ENCODE results near the gene WWP2. TPM values are rescaled to one million over a fixed set of nuclear protein-coding genes. Genes with fewer than 3 reads are reported as not detected.
"Not testable (repeated sequence)": the region's sequence is repeated elsewhere in the genome, so short reads cannot be mapped to it uniquely, and the experiment has no call there.

WWP2 gene
- total RNA-seq, 1 donor from 2014 or later: 76.6 TPM

DNA sequence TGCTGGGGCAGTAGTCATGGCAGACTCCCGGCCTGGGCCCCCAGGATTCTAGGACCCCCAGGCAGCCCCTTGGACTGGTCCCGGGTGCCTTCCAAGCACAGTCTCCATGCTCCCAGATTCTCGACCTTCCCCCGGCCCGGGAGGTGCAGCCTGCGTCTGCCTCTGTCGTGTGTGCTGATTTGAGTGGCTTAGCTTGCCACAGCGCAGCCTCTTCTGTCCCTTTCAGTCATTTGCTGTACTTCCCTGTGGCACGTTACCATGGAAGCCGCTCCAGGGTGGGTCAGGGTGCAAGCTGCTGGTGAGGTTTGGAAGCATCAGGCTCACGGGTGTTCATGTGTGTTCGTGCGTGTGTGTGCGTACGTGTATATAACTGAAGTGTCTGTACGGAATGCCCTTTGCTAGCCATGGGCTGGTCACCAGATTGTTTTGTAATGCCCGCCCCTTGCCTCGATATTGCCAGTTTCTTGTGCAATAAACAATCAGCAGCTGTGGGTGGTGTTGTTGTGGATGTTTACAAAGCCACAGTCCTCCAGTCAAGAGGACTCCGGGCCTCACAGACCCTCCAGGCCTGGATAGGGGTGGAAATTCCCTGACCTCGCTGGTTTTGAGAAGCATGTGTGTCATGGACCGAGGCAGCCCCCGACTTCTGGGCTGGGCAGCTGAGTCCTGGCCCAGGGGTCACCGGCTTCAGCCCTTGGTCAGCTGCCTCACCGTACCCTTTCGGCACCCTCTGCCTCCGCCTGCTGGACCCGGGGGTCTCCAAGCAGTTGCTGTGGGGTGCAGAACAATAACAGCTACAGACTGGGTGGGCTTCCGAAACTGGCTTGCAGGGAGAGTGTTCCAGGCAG, 179.3 kb downstream of the WWP2 start:
- intact Hi-C loops (cut with micrococcal nuclease): no loop called here

DNA sequence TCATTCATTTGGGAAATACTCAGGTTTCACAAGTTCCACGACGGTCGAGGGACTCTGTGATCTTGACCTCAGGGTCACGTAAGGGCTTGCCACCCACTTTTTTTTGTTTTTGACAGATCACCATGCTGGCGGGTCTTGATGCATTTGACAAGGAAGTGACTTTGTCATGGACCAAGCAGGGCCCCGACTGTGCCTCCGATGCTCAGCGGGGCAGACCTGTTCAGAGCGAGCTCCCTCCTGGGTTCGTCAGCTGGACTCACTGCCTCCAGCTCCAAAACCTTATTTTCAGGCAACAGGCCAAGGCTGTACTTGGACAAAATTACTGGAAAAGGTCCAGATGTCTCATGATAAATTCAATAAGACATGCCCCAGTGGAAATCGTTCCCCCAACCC, 180.0 kb downstream of the WWP2 start:
- intact Hi-C loops (cut with micrococcal nuclease): no loop called here

DNA sequence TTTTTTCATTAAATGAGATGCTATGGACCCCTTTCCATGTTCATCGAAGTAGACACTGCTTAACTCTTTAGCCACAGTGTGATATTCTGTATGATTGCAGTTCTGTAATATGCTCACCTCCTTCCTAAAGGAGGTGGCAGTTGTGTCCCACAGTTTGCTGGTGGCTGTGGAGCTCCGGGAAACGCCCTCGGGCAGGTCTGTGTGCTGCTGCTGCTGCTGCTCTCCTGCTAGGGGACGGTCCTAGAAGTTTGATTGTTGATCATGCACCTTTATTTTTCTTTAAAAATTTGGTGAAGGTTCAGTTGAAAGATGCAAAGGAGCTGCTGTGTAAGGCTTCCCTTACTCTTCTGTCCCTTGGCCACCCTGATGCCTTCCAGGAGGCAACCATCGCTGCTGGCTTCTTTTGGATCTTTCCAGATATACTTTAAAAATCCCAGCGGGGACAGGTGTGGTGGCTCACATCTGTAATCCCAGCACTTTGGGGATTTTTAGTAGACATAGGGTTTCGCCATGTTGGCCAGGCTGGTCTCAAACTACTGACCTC, 180.6 kb downstream of the WWP2 start:
- intact Hi-C loops (cut with micrococcal nuclease): no loop called here

DNA sequence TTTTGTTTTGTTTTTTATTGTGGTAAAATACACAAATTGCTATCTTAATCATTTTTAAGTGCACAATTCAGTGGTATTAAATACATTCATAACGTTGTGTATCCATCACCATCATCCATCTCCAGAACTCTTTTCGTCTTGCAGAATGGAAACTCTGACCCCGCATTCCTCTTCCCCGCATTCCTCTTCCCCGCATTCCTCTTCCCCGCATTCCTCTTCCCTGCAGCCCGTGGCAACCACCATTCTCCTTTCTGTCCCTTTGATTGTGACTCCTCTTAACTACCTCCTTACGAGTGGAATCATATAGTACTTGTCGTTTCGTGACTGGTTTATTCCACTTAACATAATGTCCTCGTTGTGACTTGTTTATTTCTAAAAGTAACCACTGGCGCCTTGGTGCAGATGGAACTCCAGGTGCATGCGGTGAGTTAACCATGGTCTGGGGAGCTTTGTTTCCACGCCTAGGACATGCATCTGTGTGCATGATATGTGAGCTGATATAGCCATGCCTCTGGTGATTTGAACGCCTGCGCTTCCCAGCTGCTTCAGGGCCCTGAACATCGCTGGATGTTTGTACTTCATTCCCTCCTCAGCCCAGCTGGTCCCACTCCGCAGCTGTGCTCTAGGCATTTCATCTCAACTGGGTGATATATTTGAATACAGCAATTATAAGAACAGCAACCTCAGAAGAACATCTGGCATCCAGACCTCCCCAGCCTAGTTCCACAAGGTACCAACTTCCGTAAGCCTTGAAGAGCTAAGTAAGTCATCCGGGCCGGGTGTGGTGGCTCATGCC, 181.3 kb downstream of the WWP2 start:
- intact Hi-C loops (cut with micrococcal nuclease): not testable (repeated sequence)

DNA sequence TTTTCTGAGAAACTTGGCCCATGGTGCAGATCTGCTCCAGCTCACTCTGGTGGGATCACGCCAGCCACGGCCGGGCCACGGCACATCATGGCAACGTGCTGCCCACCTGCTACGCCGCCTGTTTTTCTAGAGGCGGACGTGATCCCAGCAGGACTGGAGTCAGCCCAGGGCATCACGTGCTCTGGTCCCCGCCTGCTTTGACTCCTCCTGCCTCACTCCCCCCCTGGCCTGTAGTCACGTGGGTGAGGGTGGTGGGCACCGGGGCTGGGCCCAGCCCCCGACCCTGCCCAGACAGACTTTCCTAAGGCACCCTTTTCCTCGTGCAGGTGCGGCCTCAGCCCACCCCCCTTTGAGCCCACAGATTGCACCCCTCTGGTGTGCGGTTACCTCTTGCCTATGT, 188.3 kb downstream of the WWP2 start:
- intact Hi-C loops (cut with micrococcal nuclease): not testable (repeated sequence)

DNA sequence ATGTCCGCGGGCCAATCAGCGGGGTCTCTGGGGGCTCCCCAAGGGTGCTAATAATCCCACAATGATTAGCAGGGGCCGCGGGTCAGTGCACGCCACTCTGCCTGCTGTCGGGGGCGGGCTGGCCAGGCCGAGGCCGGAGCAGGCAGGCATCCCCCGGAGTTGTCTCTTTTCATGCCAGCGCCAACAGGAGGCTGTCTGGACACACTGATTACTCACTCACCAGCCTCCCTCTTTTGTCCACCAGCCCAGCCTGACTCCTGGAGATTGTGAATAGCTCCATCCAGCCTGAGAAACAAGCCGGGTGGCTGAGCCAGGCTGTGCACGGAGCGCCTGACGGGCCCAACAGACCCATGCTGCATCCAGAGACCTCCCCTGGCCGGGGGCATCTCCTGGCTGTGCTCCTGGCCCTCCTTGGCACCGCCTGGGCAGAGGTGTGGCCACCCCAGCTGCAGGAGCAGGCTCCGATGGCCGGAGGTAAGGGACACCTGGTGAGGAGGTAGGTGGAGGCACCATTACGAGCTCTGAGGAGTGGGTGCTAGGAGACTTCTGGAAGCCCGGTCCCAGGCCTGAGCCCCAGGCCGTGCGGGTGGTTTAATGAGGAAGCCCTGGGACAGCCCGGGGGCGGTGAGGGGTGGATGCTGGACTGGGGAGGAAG, 189.0 kb downstream of the WWP2 start, which contains the start of gene CLEC18A:
Gene CLEC18A (plus strand): TSS at position 318 of the 655 bp plus-strand sequence. CDS start 33 bp downstream, at position 351.
- intact Hi-C loops (cut with micrococcal nuclease): not testable (repeated sequence)

DNA sequence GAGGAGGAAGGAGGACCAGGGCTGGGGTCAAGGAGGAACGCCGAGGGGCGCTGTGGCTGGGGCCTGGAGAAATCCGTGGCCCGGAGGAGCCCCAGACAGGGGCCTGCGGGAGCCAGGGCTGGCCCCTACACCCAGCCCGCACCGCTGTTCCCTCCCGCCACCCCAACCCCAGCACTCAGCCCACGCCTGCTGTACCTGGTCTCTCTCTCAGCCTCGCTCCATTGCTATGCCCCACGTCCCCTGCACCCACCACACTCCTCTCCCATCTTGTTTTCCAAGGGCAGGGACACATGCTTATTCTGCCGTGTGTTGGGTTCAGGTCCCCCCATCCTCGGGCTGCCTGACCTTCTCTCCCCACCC, 189.5 kb downstream of the WWP2 start:
- intact Hi-C loops (cut with micrococcal nuclease): not testable (repeated sequence)

DNA sequence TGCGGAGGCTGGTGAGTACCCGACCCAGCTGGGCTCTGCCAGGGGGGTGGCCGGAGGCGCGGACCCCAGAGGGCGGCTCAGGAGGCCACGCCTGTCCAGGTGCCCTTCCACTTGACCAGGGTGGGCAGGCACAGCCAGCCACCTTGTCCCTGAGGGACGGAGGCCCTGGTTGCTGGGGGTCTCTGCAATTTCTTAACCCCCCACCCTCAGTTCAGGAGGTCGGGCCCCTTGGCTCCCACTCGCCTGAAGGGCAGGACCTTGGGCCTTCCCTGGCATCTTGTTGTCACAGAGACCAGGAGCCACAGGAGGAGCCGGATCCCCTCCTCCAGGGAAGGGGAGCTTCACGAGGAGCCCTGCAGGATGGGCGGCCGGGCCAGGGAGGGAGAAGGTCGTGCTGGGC, 190.0 kb downstream of the WWP2 start:
- intact Hi-C loops (cut with micrococcal nuclease): not testable (repeated sequence)

DNA sequence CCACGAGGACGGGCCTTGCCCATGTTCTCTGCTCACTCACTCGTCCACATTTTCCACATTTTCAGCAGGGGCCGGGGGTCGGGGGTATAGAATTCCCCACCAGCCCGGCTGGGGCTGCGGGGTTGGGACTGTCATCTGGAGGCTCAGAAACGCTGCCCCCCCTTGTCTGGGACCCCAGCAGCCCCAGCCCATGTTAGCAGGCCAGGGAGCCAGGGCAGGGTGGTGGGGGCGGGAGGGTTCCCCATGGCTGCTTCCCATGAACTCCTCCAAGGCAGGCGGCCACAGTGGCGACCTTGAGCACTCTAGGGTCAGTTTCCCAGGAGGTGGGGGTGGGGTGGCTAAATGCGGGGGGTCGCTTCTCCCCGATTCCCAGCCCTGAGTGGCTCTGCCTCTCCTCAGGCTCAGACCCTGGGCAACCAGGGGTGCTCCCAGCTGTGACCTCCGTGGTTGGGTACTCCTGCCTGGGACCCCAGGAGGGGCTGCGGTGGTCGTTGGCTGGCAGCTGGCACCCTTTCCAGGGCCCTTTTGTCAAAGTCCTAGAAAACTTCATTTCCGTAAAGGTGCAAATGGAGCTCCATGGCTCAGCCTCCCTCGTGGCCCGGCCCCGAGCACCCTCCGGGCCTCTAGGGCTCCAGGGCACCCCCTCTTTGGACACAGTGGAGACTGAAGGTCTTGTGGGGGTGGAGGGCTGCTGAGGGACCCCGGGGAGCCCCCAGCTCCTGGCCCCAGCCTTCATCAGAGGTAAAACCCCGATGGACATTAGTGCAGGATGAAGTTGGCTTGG, 190.6 kb downstream of the WWP2 start:
- intact Hi-C loops (cut with micrococcal nuclease): not testable (repeated sequence)

DNA sequence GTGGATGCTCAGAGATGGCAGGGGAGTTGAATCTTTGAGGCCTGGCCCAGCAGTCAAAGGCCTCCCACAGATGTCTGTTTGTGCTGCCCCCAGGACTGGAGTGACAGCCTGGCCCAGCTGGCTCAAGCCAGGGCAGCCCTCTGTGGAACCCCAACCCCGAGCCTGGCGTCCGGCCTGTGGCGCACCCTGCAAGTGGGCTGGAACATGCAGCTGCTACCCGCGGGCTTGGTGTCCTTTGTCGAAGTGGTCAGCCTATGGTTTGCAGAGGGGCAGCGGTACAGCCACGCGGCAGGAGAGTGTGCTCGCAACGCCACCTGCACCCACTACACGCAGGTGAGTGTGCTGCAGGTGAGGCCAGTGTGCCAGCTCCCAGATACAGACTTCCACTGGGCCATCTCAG, 192.1 kb downstream of the WWP2 start:
- intact Hi-C loops (cut with micrococcal nuclease): not testable (repeated sequence)

DNA sequence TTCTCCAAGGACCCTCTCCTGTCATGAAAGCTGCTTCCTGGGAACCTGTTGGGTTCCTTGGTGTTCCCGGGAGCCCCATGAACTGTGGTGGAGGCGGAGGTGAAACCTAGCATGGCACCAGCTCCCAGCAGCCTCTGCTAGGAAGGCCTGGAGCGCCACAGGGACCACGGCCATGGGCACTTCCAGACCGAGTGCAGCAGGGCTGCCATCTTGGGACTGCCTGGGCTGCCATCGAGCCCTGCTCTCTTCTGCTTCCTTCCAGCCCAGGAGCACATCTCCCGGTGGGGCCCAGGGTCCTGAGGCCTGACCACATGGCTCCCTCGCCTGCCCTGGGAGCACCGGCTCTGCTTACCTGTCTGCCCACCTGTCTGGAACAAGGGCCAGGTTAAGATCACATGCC, 201.2 kb downstream of the WWP2 start:
- intact Hi-C loops (cut with micrococcal nuclease): not testable (repeated sequence)

DNA sequence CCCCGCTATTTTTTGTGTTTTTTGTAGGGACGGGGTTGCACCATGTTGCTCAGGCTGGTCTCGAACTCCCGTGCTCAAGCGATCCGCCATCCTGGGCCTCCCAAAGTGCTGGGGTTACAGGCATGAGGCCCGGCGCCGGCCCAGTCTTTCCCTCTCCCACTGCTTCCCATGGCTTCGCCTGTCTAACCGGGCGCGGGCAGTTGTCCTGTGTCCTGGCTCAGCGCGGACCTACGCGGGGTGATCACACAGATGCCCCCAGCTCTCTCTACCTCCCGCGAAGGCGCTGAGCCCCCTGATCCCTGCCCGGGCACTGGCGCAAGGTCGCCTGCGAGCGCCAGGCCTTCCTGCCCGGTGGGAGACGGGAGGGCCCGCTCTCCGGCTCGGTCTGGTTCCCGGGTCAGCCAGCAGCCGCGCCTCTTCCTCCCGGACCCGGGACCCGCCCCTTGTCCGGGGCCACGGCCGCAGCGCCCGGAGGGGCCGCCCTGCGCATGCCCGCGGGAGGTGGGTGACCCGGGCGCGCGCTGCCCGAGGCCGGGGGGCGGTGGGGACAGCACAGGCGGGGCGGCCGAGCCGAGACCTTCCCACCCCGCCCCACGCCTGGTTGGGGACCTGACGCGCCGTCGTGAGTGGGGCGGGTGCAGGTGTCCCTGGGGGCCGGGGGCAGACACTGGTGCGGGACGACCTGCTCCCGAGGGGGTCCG, 203.0 kb downstream of the WWP2 start:
- intact Hi-C loops (cut with micrococcal nuclease): not testable (repeated sequence)

DNA sequence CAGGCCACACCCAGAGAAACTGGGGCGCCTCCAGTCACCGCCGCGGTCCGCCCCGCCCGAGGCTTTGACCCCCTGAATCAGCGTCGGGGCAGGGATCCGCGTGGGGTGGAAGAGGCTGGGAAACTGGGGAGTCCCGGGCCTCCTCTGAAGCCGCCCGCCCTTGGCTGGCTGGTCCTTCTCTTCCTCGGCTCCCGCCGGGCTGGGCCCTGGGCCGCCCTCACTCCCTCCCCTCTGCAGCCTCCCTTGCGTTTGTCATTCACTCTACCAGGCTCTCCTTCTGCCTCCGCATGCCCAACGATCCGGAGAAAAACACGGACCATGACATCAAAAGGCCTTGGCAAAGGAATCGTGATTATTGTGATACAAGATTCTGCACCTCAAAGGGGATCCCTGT, 203.5 kb downstream of the WWP2 start:
- intact Hi-C loops (cut with micrococcal nuclease): not testable (repeated sequence)

DNA sequence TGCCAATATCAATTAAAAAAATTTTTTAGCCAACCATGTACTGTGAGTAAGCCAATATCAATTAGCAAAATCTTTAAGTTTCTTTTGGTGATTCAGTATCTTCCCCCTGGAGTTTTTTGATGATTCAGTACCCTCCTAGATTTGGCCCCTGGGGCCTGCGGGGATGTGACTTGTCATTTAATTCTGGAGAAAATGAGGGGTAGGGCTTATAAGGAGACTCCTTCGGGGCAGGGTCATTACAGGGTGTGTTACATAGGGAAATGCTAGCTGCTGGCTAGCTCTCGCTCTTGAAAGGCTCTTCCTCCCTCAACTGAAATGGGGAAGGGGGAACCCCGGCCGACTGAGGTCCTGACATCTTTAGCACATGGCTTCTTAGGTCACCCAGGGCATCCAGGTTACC, 205.6 kb downstream of the WWP2 start:
- intact Hi-C loops (cut with micrococcal nuclease): not testable (repeated sequence)

DNA sequence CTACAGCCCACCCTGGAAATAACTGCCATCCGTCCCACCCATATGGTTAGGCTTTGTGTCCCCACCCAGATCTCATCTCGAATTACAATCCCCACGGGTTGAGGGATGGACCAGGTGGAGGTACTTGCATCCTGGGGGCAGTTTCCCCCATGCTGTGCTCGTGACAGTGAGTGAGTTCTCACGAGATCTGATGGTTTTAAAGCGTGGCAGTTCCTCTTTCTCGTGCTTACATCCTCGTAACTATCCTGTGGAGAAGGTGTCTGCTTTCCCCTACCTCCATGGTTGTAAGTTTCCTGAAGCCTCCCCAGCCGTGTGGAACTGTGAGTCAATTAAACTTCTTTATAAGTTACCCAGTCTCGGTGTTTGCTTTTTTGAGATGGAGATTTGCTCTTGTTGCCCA, 206.0 kb downstream of the WWP2 start:
- intact Hi-C loops (cut with micrococcal nuclease): not testable (repeated sequence)

DNA sequence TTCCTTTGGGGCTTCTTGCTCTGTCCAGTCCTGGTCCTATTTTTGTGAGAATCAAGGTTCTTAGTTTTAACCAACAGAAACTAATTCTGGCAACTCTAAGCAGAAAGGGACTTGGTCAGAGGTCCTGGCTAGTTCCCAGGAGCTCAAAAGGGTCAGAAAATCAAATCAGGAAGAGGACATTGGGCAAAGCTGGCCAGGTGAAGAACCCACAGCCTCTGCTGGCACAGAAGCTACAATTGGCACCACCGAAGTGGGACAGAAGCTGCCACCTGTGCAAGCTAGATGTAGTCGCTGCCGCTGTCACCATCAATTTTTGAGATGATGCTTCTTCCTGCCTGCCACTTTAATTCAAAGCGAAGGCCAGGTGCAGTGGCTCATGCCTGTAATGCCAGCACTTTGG, 207.5 kb downstream of the WWP2 start:
- intact Hi-C loops (cut with micrococcal nuclease): not testable (repeated sequence)

DNA sequence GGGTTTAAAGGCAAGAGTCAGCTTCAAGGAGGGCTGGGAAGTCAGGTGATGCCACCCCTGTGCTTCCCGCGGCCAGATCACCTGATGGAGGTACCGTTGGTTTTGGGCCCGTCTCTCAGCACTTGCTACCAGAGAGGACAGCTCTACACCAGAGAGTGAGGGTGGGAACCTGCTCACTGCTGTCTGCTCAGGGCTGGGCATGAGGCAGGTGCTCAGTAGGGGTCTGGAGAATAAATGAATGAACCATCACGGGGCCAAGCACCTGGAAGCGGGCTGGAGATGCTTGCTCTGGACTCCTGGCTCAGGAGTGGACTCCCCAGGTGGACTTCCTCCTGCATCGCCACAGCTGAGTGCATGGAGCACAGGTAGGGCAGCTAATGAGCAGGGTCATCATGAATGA, 210.0 kb downstream of the WWP2 start:
- intact Hi-C loops (cut with micrococcal nuclease): not testable (repeated sequence)

DNA sequence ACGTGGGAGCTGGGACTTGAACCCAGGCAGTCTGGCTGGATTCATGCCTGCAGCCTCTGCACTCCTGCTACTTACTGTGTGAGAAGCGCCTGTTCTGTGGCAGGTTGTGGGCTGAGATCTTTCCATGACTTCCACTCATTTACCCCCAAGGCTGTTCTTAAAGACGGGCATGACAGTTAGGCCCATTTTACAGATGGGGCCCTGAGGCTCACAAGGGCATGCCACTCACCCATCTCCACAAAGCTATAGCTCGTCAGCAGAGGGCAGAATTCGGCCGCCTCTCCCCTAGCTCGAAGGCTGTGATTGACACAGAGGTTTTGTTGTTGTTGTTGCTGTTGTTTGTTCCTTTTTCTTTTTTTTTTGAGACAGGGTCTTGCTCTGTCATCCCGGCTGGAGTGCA, 210.8 kb downstream of the WWP2 start:
- intact Hi-C loops (cut with micrococcal nuclease): not testable (repeated sequence)

DNA sequence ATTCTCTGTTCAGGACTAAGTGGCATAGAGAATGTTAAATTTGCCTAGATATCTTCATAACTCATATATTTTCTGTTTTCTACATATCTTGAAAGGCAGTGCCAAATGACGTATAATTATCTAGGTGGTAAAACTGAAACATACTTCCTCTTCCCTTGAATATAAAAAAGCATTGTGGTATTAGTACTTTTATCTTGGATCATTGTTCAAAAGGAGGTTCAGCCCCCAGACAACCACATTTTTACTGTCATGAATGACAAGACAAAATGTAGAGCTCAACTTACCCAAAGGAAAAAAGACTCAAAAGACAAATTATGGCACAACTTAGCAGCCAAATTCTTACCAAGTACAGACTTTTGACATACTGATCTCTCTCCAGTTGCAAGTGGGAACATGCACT, 223.1 kb downstream of the WWP2 start:
- intact Hi-C loops (cut with micrococcal nuclease): not testable (repeated sequence)
